GM19023 (cell line): ENCODE measurements around the gene CASS4.
A peak's percentile ranks its signal among the peaks of the same experiment; 100 is the strongest.

Source experiments
- ATAC-seq: cut with Tn5 transposase; IDR thresholded peaks from one replicate; pipeline ENCODE4 v1.9.1; 2021; ENCODE audit warnings: mild to moderate bottlenecking, moderate library complexity; ENCODE audit not compliant: unreplicated experiment

Gene CASS4

DNA sequence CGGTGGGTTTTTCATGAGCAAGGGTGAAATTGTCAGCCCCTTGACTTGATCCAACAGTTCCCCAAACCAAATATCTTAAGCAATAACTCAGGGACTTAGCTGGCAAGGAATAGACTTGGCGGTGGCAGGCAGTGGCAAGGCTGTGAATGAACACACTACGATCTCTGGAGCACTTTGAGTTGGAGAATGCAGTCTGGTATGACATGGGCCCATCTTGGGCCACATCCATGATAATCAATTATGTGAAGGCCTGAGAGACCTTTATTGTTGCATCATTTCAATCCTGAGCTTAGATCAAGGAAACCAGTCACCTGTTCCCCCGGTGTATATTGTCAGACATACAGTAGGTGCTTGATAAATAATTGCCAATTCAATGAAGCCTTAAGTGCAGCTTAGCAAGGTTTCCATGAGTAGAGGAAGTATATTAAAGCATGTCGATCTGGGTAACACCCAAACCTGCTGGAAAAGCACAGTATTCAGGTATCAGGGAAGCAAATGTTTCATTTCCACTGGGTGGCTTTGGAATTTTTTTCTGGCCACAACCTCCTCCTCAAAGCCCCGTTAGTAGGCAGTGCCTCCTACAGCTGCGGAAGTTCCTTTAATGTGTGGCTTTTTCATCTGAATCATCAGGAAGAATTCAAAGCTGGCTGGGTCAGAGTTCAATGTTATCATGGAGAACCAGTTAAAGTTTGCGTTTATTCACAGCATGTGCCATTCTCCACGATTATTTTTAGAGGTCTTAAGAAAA lies 10.2 kb downstream of the CASS4 start:
- ATAC-seq = no peak

GRCh38 chr20:56422824-56423189 lies 10.7 kb downstream of the CASS4 start:
- no peak for ATAC-seq

- ATAC-seq = no peak
Measured at GRCh38 chr20:56423211-56423610, 11.2 kb downstream of the CASS4 start.

GRCh38 chr20:56423886-56424285 lies 11.8 kb downstream of the CASS4 start:
- no peak for ATAC-seq

DNA sequence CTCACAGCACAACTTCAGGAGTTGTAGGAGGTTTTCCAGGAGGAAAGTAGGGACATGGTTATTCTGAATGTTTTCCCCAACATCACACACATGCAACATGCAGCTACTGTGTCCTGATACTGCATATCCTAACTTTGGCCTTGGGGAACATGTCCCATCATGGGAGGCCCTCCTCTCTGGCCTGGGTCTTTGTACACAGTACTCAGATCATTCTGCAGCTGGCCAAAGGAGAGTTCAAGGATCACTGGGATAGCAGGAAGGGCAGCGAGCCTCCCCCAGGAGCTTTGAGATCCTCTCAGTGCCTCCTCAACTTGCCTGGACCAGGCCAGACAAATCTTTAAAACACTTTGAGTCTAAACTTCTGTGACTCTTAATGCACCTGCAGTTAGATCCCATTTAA lies 12.9 kb downstream of the CASS4 start:
- ATAC-seq = no peak

DNA sequence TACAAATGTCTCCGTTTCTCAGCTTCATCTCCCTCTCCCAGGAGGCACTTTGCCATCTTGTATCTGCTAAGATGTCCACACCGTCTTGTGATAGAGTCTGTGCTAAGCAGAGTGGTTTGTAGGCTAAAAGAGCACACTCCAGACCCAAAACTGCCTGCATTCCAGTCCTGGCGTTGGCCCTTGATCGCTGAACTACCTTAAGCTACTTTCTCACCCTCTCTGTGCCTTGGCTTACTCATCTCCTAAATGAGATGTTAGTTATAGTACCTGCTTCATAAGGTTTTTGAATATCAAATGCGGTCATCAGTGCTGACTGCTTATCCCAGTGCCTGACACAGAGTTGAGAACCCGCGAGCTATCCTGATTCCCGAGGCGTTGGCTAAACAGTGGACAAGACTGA lies 14.0 kb downstream of the CASS4 start:
- ATAC-seq = no peak

GRCh38 chr20:56426926-56427325 lies 14.9 kb downstream of the CASS4 start:
- no peak for ATAC-seq

DNA sequence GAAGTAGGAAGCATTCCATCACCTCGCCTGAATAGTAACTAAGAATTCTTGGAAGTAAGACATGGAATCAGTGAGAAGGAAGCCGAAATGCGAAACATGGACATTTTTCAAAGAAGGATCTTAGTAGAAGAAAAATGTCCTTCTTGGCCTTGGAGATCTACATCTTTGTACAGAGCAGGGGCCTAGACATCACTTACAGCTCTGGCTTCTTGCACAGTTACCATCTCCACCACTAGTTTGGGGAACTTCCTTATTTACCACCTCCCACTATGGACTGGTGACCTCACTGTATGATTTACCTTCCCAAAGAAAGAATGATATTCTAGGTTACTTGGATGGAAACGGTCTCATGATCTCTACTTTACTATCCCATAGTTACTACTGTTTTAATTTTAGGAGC lies 15.7 kb downstream of the CASS4 start:
- no peak for ATAC-seq

DNA sequence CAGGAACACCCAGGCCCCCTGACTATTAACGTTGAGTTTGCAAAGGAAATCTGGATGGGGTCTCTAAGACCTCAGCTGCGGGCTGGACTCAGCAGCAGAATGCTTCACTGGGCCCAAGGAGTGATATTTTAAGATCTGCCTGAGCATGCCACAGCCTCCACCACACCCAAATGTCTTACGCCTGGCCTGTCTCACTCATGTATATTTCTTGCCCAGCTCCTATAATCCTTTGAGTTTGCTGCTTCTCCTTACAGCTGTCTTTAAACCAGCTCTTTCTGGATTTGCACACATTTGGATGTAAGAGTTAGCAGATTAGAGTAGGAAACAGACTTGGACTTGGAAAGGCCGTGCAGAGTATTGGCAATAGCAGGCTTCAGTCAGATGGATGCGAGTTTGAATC lies 16.4 kb downstream of the CASS4 start:
- no peak for ATAC-seq

DNA sequence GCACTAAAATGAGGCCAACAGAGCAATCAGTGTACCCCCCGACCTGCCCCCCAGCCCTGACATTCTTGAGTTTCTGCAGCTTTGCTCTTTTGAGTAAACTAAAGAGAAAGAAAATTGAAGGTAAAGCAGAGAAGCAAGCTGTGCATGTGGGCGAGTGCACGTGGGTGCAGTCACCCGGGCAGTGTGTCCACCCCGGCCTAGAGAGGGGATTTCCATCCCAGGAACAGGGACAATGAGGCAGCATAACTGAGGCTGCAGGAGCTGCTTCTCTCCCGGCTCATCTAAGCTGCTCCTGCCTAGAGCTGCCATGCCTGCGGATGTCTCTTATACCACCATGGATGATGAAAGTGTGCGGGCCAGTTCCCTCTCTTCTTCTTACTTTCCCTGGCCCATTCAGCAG lies 16.8 kb downstream of the CASS4 start:
- no peak for ATAC-seq

DNA sequence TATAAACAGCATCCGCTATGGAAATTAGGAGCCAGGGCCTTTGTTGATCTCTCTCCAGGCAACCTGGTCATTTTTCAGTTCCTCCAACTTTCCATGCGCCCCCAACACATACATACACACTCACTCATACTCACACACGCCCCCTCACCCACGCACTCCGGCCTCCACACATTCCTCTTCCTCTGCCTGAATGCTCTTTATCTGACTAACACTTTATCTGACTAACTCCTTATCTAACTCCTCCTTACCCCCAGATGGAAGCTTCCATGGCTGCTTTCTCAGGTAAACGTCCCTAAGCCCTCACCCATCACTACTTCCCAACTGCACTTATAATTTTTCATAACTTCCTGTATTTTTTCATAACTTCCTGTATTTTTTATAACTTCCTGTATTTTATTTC lies 17.4 kb downstream of the CASS4 start:
- no peak for ATAC-seq

DNA sequence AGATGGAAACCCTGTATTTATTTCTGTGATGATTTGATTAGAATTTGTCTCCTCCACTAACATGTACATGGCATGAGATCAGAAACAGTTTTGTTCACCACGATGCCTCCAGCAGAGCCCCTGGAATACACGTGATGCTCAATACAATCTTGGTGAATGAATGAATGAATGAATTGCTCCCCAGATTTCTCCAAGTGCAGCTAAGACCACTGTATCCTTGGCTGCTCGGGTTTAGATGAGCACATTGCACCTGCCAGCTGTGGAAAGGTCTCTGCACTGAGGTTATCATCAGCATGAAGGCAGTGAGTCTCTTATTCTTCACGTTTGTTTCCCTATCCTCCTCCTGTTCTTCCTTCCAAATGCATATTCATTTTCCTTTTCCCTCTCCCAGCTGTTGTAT lies 17.9 kb downstream of the CASS4 start:
- ATAC-seq = no peak

- no peak for ATAC-seq
Measured at GRCh38 chr20:56430461-56430860, 18.4 kb downstream of the CASS4 start.

DNA sequence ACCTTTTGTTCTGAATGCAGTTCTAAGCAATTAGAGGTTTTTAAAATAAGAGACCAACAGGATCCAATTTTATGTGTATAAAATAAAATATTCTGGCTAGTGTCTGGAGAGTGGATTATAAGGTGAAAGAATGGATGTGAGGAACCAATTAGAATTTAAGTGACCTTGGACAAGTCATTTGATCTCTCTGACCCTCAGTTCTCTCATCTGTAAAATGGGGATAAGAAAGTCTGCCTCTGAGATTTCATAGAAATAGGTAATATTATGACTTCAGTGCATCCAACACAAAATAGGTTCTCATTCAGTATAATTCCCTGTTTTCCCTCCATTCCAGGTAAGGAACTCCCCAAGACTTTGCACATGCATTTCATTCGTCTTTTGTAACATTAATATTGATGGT lies 18.9 kb downstream of the CASS4 start:
- no peak for ATAC-seq

DNA sequence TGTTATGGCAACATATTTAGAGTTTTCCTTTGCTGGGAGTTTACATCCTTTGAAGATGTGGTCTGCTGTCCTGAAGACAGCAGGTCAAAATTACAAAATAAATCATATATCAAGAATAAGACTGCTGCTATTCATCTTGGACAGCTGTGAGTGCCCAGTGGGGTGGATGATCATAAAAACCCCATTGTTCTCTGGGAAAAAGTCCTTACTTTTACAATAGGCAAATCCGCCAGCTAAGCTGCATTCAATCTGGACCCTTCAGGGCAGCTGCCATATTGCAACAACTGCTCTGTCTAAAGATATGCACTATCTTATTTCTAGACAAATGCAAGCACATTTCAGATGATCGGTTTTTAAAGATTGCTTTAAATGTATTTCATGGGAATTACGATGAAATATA lies 19.4 kb downstream of the CASS4 start:
- ATAC-seq = no peak

DNA sequence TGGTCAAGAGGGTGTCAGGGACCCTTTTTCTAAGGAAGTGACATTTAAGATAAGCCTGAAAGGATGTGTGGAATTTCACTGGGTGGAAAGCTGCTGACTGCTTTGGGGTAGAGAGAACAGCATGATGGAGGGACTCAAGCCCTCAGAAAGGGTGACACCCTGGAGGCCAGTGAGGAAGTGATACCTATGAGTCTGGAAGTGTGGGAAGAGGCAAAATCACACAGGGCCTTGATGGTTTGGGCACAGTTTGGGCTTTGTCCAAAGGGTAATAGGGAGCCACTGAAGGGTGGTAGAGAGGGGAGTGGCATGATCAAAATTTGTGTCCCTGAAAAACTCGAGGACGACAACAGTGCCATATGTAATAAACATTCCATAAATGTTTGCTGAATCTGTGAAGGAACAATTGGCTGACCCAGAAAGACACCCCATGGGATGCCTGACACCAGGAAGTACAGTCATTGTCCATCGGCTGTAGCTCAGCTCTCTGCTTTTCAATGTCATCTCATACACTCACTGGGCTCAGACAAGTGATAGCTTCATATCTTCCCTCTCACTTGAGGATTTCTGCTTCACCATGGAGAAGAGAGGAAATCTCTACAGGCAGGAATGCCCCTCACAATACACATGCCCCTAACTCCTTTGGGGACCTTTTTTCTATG lies 21.3 kb downstream of the CASS4 start:
- no peak for ATAC-seq

- no peak for ATAC-seq
Measured at GRCh38 chr20:56433880-56434255, 21.8 kb downstream of the CASS4 start.

DNA sequence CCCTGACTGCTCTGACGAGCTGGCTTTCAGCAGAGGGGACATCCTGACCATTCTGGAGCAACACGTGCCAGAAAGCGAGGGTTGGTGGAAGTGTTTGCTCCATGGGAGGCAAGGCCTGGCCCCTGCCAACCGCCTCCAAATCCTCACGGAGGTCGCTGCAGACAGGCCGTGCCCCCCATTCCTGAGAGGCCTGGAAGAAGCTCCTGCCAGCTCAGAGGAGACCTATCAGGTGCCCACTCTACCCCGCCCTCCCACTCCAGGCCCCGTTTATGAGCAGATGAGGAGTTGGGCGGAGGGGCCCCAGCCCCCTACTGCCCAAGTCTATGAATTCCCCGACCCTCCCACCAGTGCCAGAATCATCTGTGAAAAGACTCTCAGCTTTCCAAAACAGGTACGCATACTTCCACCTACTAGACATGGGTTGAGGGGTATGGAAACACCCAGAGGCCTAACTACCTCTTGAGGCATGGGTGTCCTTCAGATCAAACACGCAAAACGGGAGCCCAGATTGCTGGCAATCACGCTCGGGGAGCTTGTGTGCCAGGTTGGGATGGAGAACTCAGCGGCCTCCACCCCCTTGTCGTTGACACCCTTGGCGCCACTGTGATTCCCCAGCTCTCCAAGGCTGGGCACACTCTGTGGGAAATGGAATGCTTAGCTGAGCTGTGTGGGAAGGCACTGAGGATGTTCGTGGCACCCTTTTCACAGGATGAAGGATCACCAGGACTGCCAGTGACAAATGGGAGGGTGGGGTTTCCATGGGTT lies 25.3 kb downstream of the CASS4 start:
- ATAC-seq = no peak

DNA sequence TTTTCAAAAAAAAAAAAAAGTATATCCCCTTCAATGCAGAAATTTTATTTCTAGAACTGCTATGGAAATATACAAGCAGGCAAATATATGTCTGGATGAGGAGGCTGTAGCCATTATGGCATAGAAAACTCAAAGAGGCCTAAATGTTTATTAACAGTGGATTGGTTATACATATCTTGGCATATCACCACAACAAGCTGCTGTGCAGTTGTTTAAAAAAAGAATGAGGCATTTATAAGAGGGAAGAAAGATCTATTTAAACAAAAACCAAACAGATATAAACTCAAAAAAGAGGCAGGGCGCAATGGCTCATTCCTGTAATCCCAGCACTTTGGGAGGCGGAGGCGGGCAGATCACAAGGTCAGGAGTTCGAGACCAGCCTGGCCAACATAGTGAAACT lies 26.2 kb downstream of the CASS4 start:
- ATAC-seq = no peak

DNA sequence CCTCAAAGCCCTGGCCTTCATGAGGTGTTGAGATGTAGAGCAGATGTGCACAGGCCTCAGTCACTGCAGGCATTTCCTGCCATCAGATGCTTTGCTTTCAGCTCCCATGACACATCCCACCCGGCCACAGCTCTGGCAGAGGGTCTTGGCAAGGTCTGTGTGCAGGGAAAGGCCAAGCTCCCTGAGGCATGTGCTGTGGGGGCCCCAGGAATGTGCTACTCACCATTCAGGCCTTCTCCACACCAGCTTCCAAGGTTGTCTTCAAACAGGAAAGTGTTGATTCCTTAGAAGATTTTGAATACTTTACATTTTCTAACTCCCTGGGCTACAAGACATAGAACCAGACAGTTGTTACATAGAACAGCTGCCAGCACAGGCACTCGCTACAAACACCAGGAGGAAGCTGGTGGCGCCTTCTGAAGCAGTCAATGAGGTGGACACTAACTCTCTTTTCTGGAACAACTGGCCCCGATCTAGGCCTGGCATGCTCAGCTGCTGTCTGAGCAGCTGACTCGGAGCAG lies 27.8 kb downstream of the CASS4 start:
- ATAC-seq = no peak

DNA sequence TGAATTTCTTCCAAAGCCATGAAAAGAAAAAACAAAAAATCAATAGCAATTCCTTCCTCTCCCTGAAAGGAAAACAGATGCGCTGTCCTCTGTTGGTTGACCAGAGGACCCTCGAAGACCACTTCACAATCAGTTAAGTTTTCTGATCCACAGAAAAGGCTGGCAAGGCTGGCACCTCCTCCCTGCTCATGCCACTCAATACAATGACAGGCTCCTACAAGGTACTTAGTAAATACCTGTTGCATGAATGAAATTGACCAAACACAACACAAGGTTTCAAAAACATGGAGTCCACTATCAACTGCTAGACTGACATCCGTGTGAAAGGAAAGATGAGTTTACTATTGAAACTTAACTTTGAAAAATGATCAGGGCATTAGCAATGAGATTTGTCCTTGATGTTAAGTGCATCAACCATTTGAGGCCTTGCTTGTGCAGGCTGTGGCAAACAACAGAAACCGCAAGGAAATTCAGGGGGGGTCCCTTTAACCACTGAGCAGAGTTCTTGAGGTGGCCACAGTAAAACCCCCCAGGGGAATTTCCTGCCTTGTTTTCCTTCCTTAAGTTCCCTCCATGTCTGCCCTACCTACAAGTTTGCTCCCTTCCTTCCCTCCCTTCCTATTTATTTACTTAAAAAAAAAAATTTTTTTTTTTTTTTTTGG lies 28.4 kb downstream of the CASS4 start:
- ATAC-seq = peak; percentile 71
